HepG2 (cell line): ENCODE measurements around the gene DNAJB2. TPM values are rescaled to one million over a fixed set of nuclear protein-coding genes. Genes with fewer than 3 reads are reported as not detected.

ENCODE experiments used
- ATAC-seq: fragments of 200-7000 bp; cut with Tn5 transposase; 3 replicates; pipeline ENCODE4 v1.9.1; 2020; ENCODE audit warnings: mild to moderate bottlenecking, moderate library complexity
- BruUV-seq: library from RNA; stranded (reverse); fragments of 400-500 nt; replicated peaks from 2 replicates; lab custom pipeline; 2021; lab: Mats Ljungman, UMichigan
- CTCF ChIA-PET: fragments of 300-600 bp; formaldehyde crosslinking; extraction: SDS; loops from one replicate; lab custom pipeline; 2021; ENCODE audit warnings: low total read pairs, inconsistent platforms, low intra/inter-chr PET ratio; lab: Yijun Ruan, JAX
- POLR2A ChIA-PET: fragments of 350-600 bp; sonication (Branson Sonifier 250); formaldehyde crosslinking; loops from one replicate; lab custom pipeline; 2020; ENCODE audit warnings: antibody characterized with exemption, inconsistent platforms; lab: Yijun Ruan, JAX
- DNase-seq: peaks from one replicate; pipeline ENCODE4 v3.0.0-alpha.2; 2015; ENCODE audit warnings: low spot score
- FAIRE-seq: peaks from 3 replicates; lab custom pipeline; 2011; peaks lifted over from hg19 to GRCh38; lab: Jason Lieb, UNC
- H2AFZ ChIP-seq: one replicate; pipeline ENCODE4 v1.6.1; 2011; ENCODE audit warnings: low read length, inconsistent platforms
- H3K27ac ChIP-seq: fragments of 300-600 bp; 3 replicates; pipeline ENCODE4 v1.8.0; 2011; ENCODE audit warnings: mixed run types, mild to moderate bottlenecking, mixed read lengths, low read length, inconsistent platforms; ENCODE audit not compliant: insufficient read depth; ENCODE audit errors: extremely low read length
- H3K27me3 ChIP-seq, 2 experiments: fragments of 200-600 bp in 1 of 2; 2 replicates in 1 of 2; 3 replicates in 1 of 2; pipeline versions ENCODE4 v1.6.0 to v1.8.0; 2011; ENCODE audit warnings: low read length in 2 of 2, mild to moderate bottlenecking in 2 of 2, moderate library complexity in 2 of 2, inconsistent platforms in 1 of 2; ENCODE audit not compliant: insufficient read depth in 2 of 2, control insufficient read depth in 1 of 2
- H3K36me3 ChIP-seq, 2 experiments: fragments of 200-600 bp in 1 of 2; replicated peaks in 1 of 2; 2 replicates in 1 of 2; 3 replicates in 1 of 2; pipeline versions ENCODE4 v1.5.1 to v1.8.0; 2011; ENCODE audit warnings: low read length in 2 of 2, inconsistent platforms in 1 of 2; ENCODE audit not compliant: insufficient read depth in 2 of 2, control insufficient read depth in 1 of 2
- H3K4me1 ChIP-seq: 2 replicates; pipeline ENCODE4 v1.5.1; 2012; ENCODE audit warnings: low read length, inconsistent platforms; ENCODE audit not compliant: insufficient read depth
- H3K4me2 ChIP-seq: 2 replicates; pipeline ENCODE4 v1.6.0; 2011; ENCODE audit warnings: low read depth, low read length, inconsistent platforms
- H3K4me3 ChIP-seq, 3 experiments: fragments of 200-600 bp in 1 of 3; sonication (generic), shearing (Covaris generic) in 1 of 3; replicated peaks in 1 of 3; 2 replicates each; pipeline ENCODE4 v1.5.1; 2011 to 2016; ENCODE audit warnings: low read length in 3 of 3, inconsistent platforms in 2 of 3, low read depth in 2 of 3, mild to moderate bottlenecking in 2 of 3, control low read depth in 1 of 3, mixed read lengths in 1 of 3; ENCODE audit not compliant: insufficient read depth in 1 of 3
- H3K79me2 ChIP-seq: one replicate; pipeline ENCODE4 v1.6.1; 2011; ENCODE audit warnings: low read length, inconsistent platforms; ENCODE audit not compliant: insufficient read depth
- H3K9ac ChIP-seq: 2 replicates; pipeline ENCODE4 v1.6.0; 2011; ENCODE audit warnings: mild to moderate bottlenecking, low read depth, low read length, inconsistent platforms; ENCODE audit not compliant: insufficient read depth
- H3K9me3 ChIP-seq: 2 replicates; pipeline ENCODE4 v1.5.1; 2012; ENCODE audit warnings: mild to moderate bottlenecking, low read length
- H4K20me1 ChIP-seq: 2 replicates; pipeline ENCODE4 v1.6.0; 2011; ENCODE audit warnings: inconsistent platforms, mild to moderate bottlenecking, low read length, moderate library complexity; ENCODE audit not compliant: insufficient read depth
- ASH2L ChIP-seq: fragments of 300-600, 200-600 bp; sonication (generic); IDR thresholded peaks from 2 replicates; pipeline ENCODE4 v1.7.0; 2017; ENCODE audit warnings: low read depth, mild to moderate bottlenecking, moderate library complexity, mixed read lengths, low read length; ENCODE audit not compliant: insufficient read length
- ATF5 ChIP-seq: sonication (generic); formaldehyde crosslinking; IDR thresholded peaks from 2 replicates; pipeline ENCODE4 v1.4.0; 2020; ENCODE audit warnings: mild to moderate bottlenecking, low read depth, missing genetic modification reagents
- CBX1 ChIP-seq: IDR thresholded peaks from one replicate; pipeline ENCODE4 v1.6.1; 2016; ENCODE audit warnings: antibody characterized with exemption, low read depth
- EED ChIP-seq: sonication (generic); formaldehyde crosslinking; IDR thresholded peaks from 2 replicates; pipeline ENCODE4 v1.5.0; 2020; ENCODE audit warnings: mild to moderate bottlenecking, missing genetic modification reagents
- ISL2 ChIP-seq: sonication (generic); formaldehyde crosslinking; IDR thresholded peaks from 2 replicates; pipeline ENCODE4 v1.5.0; 2020; ENCODE audit warnings: missing genetic modification reagents
- KAT2B ChIP-seq: fragments of 150-350 bp; IDR thresholded peaks from 2 replicates; pipeline ENCODE4 v1.6.1; 2014; ENCODE audit warnings: low read depth, low read length, borderline replicate concordance
- MAFF ChIP-seq: IDR thresholded peaks from 2 replicates; pipeline ENCODE4 v1.6.1; 2011; ENCODE audit warnings: low read depth, low read length, improper control_type of control experiment
- MAFK ChIP-seq, 2 experiments: IDR thresholded peaks in 1 of 2; conservative IDR thresholded peaks in 1 of 2; 2 replicates each; pipeline ENCODE4 v1.6.1; 2011; ENCODE audit warnings: improper control_type of control experiment in 2 of 2, low read length in 2 of 2
- NFKB2 ChIP-seq: sonication (generic); formaldehyde crosslinking; IDR thresholded peaks from 2 replicates; pipeline ENCODE4 v1.4.0; 2020; ENCODE audit warnings: missing genetic modification reagents, borderline replicate concordance
- NFYB ChIP-seq: sonication (generic); formaldehyde crosslinking; IDR thresholded peaks from 2 replicates; pipeline ENCODE4 v1.4.0; 2020; ENCODE audit warnings: missing genetic modification reagents
- ZNF230 ChIP-seq: sonication (generic); formaldehyde crosslinking; IDR thresholded peaks from 2 replicates; pipeline ENCODE4 v1.4.0; 2020; ENCODE audit warnings: mild to moderate bottlenecking, missing genetic modification reagents
- ZNF253 ChIP-seq: sonication (generic); formaldehyde crosslinking; IDR thresholded peaks from 2 replicates; pipeline ENCODE4 v1.8.0; 2022; ENCODE audit warnings: mild to moderate bottlenecking, missing genetic modification reagents, borderline replicate concordance
- ZNF276 ChIP-seq: sonication (generic); formaldehyde crosslinking; IDR thresholded peaks from 2 replicates; pipeline ENCODE4 v1.4.0; 2020; ENCODE audit warnings: mild to moderate bottlenecking, low read depth, missing genetic modification reagents
- ZNF441 ChIP-seq: sonication (generic); formaldehyde crosslinking; IDR thresholded peaks from 2 replicates; pipeline ENCODE4 v1.7.0; 2021; ENCODE audit warnings: missing genetic modification reagents, borderline replicate concordance
- ZNF446 ChIP-seq: sonication (generic); formaldehyde crosslinking; IDR thresholded peaks from 2 replicates; pipeline ENCODE4 v1.5.0; 2020; ENCODE audit warnings: mild to moderate bottlenecking, missing genetic modification reagents
- ZNF576 ChIP-seq: sonication (generic); formaldehyde crosslinking; IDR thresholded peaks from 2 replicates; pipeline ENCODE4 v1.4.0; 2020; ENCODE audit warnings: mild to moderate bottlenecking, missing genetic modification reagents
- WGBS: methylation state at CpG from one replicate; pipeline ENCODE4 v1.1.6; 2017; ENCODE audit warnings: low lambda C conversion rate; 5-methylcytosine and 5-hydroxymethylcytosine counted together
- in situ Hi-C: cut with HindIII; loops from 2 replicates; pipeline ENCODE4 v1.10.0; 2017; ENCODE audit warnings: low pct_unique_long_range_greater_than_20kb; ENCODE audit not compliant: extremely low pct_ligation_motif_present
- intact Hi-C: fragments of 100-400 bp; cut with micrococcal nuclease; formaldehyde crosslinking; loops from one replicate; pipeline ENCODE4 v1.10.0; 2022; ENCODE audit not compliant: unreplicated experiment
- polyA plus RNA-seq, 8 experiments: library from polyadenylated mRNA; depleted of rRNA in 3 of 8; stranded (reverse) in 7 of 8; unstranded in 1 of 8; fragments of >200 nt; fragmentation: Illumina TruSeq in 4 of 8; extraction: Trizol in 4 of 8; gene quantifications; 2 replicates each; pipeline versions ENCODE4 v1.2.1 to v1.2.3, GENCODE V29; 2011 to 2016; ENCODE audit warnings: low read depth in 4 of 8, missing spikeins in 1 of 8, mixed read lengths in 1 of 8; ENCODE audit not compliant: insufficient read depth in 1 of 8
- total RNA-seq, 5 experiments: library from RNA; depleted of rRNA; stranded (reverse); fragments of >200 nt; fragmentation: Illumina TruSeq; extraction: Trizol; gene quantifications; 2 replicates each; pipeline ENCODE4 v1.2.3, GENCODE V29; 2016; ENCODE audit warnings: low read depth in 1 of 5

Gene DNAJB2
- total and polyA plus RNA-seq, 2 of the 13 experiments (the other 11 are each of a cell fraction or from before 2014, with no cell fraction given): 21.3 to 31.1 TPM

- TF ChIP-seq ZNF276 (CRISPR knock-in tag) (no peak), ZNF253 (CRISPR knock-in tag) (no peak), ZNF441 (no peak), NFYB (no peak), ASH2L (no peak), ZNF230 (CRISPR knock-in tag) (no peak)
- TF ChIP-seq, all 625 proteins: peak for 0
These were observed 46.0 kb downstream of the DNAJB2 start (continued) for GRCh38 chr2:219325136-219325535.

GRCh38 chr2:219325657-219326315 lies 46.6 kb downstream of the DNAJB2 start:
- no peaks in the 10 kb centered on the region for H3K4me1 ChIP-seq
- BruUV-seq: no TSS peak
- no peak overlapping the region for H3K27ac ChIP-seq
- no peaks in the 10 kb centered on the region for H3K79me2 ChIP-seq
- no peak overlapping the region for H3K4me3 ChIP-seq
- FAIRE-seq: no peak
- CTCF ChIA-PET: no interaction called here
- in situ Hi-C loops: no loop called here
- no peaks in the 10 kb centered on the region for H3K36me3 ChIP-seq
- no peak overlapping the region for H2AFZ ChIP-seq
- H3K27me3 ChIP-seq: no peaks in the 10 kb centered on the region; a peak in 2 of 5 replicates
- POLR2A ChIA-PET: no interaction called here
- intact Hi-C loops: no loop called here
- H3K9ac ChIP-seq: no peak overlapping the region
- H3K9me3 ChIP-seq: no peaks in the 10 kb centered on the region
- 16% methylated on average over 9 of the region's 9 CpGs for WGBS
- H3K4me2 ChIP-seq: no peak overlapping the region
- H4K20me1 ChIP-seq: peaks cover 4% of the 10 kb centered on the region; the same call in 1 of the 2 replicates
- DNase-seq: no peak
- ATAC-seq: no peak
- no peak for TF ChIP-seq EED
- no peak for TF ChIP-seq ZNF576
- no peak for TF ChIP-seq NFKB2 (CRISPR knock-in tag)
- TF ChIP-seq KAT2B: no peak
- no peak for TF ChIP-seq CBX1
- peak; percentile 37 for TF ChIP-seq MAFF
- TF ChIP-seq ISL2 (CRISPR knock-in tag): no peak
- TF ChIP-seq ATF5 (CRISPR knock-in tag): no peak
- TF ChIP-seq MAFK (conservative IDR thresholded peaks at IDR 0.05 in 1 of 2, IDR thresholded peaks at IDR 0.05 in 1 of 2; ENCODE audit: low read length in 2 of 2): peak; percentile 56 to 64
- no peak for TF ChIP-seq ZNF446 (CRISPR knock-in tag)
